Measurements from ENCODE around the gene KCNG2.
"Not testable (repeated sequence)": the region's sequence is repeated elsewhere in the genome, so short reads cannot be mapped to it uniquely, and the experiment has no call there.

Gene KCNG2

DNA sequence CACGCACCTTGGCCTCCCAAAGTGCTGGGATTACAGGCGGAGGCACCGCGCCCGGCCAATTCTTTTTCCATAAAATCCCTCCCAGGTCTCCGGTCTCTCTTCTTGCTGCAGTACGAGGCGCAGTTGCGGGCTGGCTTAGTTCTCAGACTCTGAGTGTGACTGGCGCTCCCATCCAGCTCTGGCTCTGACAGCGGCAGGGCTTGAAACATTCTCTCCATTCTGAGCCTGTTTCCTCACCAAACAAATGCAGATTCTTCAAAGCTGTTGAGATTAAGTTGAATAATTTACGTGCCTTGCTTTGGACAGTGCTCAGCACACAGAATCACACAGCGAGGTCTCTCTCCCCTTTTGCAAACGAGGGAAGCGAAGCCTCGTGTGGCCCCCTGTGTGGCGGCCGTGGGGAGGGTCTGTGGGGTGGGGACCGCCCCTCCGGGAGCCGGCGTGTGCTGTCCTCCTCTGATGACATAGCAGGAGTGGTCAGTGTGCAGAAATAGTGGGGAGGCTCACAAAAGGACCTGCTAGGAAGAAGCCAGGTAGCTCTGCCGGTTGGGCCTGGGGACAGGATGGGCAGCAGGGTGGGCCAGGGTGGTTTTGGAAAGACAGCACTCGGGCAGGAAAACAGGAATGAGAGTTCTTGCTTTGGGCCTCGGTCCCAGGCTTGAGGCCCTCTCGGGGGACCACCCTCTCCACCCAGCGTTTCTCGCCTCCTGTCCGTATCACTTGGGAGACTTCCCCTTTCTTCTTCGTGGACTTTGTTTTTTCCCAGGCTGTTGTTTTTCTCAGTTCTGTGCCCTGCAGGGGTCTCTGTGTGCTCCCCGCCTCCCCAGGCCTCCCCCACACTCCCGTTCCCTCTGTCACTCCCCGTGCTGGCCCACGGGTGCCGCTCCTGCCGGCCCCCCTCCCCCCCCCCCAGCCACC, 75.0 kb downstream of the KCNG2 start:
- DNase-seq, result no peak

DNA sequence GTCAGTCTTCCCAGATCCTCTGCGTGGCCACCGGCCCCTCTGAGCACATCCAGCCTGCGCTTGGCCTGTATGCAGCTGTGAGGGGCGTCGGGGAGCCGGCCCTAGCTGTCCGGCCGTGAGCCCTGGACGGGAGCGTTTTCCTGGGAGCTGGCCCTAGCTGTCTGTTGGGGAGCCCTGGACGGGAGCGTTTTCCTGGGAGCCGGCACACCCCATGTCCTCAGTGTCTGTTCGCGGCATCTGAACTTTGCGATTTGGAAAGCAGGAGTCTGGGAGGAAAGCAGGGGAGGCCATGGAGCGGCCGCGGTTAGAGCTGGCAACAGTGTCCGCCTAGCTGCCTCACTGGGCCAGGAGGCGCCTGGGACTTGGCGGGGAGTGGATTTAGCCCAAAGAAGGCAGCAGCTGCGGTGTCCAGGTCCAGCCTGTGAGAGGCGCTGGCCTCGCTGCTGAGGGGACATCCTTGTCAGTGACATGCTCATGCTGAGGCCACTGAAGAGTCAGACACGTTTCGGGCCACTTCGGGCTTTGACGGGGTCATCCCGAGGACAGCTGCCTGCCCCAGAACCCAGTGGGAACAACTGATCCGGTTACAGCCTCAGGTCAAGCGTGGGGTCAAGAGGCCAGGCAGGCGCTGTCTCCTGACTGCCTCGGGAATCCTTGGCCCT, 75.8 kb downstream of the KCNG2 start:
- DNase-seq, result no peak

DNA sequence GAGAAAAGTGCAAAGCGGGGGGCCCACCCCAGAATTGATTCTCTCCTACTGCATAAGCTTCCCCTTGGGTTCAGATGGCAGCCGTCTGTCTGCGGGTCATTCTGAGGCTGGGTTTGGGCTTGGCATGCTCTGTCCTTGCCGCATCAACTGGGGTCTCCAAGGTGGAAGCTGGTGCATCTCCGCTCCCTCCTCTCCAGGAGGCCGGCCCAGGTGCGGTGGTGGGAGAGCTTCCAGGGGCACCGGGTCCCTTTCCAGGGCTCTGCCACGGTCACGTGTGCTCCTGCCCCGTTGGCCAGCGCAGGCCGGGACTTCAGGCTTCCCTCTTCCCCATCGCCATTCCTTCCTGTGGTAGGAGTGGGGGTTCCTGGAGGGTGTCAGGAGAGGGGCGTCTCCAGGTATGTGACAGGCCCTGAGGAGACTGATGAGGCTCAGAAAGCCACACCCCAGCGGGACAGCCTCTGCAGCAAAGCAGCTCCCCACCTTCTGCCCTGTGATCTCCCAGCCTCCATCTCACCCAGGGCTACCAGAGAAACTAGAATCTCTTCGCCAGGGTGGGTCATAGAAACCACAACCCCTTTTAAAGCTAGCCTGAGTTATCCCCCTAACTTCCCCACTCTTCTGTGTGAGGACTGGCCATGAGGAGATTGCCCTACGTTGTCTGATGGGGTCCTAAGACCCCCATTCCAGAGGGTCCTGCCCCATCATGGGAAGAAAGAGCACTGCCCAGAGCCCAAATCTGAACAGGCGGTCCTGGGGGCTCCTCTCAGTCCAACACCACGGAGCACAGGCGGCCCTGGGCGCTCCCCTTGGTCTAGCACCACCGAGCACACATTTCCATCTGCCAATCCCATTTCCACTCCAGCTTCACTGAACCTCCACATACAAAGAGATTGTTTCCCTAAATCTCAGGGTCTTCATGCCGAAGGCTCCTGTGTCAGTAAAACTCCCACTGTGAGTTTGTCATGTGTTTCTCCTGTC, 77.1 kb downstream of the KCNG2 start:
- DNase-seq, result no peak

DNA sequence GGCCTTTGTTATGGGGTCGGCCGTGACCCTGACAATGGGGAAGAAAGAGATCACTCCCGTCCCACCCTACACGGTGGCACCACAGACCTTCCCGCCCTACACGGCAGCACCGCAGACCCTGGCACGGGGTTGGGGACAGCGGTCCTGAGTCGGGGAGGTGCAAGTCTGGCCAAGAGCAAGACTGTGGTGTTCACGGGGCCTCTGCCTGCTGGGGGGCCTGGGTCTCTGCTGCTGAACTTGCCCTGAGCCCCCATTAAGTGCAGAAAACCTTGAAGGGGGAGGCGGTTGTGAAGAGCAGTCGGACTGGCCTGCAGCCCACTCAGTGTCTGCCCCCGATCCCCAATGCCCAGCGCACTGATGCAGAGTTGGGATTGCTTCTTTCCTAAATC, 77.8 kb downstream of the KCNG2 start:
- no peak for DNase-seq

DNA sequence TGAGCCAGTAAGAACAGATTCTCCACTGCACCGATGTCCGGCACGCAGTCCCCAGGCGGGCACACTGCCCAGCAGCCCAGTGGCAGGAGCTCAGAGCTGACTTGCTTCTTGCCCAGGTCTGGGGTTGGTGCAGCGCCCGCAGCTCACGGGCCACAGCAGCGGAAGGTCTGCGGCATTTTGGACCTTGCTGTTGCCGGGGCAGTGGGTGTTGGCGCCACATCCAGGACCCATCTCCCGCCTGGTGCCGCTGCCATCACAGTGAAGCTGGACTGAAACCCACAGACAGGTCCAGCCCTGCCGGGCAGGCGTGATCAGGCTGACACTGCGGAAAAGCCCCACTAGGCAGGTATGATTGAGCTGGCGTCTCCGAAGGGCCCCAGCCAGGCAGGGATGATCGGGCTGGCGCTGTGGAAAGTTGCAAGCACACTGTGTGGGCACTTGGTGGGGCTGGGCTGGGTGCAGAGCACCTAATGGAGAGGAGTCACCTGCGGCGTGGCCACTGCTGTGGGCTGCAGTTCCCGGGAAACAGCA, 78.3 kb downstream of the KCNG2 start:
- no peak for DNase-seq

DNA sequence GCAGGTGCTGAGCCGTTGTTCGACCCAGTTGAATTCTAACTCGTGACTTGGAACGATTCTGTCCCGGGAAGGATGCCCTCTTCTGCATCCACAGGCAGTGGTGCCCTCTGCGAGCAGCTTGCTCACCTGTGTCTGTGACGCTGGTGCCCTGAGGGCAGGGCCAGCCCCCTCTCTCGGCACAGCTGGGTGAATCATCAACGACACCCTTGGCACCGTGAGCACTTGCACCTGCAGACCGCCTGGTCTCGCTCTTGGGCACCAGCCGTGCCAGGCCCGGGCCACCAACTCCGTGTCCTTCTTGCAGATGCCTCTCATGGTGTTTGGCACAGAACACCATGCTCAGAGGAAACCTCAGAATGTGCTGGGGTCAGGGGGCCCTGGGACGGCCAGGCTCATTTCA, 78.8 kb downstream of the KCNG2 start:
- DNase-seq, result no peak

DNA sequence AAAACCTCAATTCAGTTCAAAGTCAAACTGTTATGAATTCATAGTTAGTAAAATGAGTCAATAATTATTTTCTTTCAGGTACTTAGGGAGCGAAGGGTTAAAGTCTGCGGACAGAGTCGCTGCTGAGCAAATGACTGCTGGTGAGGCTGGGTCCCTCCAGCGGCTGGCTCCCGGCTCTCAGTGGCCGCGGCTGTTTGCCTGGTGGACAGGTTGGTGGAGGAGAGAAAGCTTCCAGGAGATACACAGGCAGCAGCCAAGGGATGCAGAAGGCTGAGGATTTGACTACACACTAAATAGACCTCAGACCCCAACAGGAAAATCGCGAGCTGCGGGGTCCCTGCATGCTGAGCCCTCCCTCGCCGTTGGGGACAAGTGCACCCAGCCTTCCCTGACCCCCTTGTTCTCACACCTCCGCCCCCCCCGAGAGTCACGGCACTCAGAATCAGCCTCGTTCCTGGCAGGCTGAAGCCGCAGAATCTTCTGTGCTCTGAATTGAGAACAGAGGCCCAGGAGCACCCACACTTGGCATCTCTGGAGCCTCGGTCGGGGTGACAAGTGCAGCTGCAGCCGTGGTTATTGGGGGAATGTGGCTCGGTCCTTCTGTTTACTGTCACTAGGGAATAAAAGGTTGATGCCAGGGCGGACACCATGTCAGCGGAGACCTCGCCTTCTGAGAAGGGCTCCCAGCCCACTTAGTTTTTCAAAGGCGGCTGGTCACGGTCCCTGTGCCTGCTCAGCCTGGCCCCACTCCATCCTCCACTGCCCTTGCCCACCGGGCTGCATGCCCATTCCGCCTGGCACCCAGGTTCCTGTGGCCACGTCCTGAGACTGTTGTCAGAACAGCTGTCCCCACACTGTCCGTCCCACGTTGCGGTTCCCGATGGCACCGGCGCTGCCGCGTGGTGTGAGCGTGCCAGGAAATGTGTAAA, 79.7 kb downstream of the KCNG2 start:
- DNase-seq, result no peak

DNA sequence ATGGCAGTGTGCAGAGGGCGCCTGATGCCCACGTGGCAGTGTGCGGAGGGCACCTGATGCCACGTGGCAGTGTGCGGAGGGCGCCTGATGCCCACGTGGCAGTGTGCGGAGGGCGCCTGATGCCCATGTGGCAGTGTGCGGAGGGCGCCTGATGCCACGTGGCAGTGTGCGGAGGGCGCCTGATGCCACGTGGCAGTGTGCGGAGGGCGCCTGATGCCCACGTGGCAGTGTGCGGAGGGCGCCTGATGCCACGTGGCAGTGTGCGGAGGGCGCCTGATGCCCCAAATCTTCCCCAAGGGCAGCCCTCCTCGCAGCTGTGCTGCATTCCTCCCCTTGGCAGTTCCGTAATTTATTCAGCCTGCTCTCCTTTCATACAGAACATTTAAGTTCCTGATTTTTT, 80.5 kb downstream of the KCNG2 start:
- DNase-seq, result not testable (repeated sequence)

DNA sequence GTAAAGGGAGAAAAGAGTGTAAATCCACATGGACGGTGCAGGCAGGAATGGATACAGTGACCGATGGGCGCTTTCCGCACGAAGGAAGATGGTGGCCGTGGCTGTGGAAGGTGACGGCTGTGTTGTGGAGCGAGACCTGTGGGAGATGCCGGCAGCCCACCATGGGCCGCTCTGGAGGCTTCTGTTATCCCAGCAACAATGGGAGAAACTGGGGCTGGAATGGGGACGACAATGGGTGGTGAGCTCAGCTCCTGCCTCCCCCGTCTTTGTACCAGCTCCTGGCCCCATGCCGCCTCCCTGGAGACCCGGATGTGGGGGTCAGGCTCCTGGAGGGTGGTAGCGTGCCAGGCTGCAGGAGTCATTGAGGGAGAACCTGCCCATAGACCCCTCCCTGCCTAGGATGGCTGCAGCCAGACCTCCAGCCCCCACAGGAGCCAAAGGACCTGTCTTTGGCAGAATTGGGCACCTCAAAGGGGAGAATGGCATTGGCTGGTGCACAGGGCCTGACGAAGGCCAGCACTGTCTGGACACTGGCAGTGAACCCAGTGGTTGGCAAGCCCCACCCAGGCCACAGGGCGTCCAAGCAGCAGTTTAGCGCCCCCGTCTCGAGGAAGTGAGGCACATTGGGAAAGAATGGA, 81.1 kb downstream of the KCNG2 start:
- no peak for DNase-seq

DNA sequence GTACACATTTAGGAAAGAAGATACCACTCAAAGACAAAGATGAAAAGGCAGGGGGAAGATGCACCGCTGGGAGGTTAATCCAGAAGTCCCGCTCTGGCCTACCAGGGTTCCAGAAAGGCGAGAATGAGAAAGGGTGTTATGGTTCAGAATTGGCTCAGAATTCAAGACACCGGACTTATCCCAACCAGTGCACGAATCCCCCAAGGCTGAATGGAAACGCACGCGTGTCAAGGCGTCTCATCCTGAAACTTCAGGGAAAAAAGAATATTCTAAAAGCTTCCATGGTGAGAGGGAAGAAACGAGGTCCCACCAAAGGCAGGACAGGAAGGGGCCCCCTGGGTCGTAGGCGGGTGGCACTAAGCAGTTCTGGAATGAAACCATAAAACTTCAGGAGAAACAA, 81.8 kb downstream of the KCNG2 start:
- DNase-seq, result no peak

DNA sequence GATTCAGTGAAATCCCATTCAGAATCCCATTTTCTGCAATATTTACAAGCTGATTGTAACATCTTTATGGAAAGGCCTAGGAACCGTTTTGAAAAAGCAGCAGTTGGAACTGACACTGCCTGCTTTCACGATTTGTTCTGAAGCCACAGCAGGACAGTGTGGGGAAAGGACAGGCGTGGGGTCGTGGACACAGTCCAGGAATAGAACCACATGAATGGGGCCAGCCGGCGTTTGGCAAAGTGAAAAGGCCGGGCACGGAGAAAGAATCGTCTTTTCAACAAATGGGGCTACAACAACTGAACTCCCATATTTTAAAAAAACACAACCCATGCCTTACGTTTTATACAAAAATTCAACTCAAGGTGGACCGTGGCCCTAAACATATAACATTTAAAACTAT, 84.0 kb downstream of the KCNG2 start:
- DNase-seq, result no peak

DNA sequence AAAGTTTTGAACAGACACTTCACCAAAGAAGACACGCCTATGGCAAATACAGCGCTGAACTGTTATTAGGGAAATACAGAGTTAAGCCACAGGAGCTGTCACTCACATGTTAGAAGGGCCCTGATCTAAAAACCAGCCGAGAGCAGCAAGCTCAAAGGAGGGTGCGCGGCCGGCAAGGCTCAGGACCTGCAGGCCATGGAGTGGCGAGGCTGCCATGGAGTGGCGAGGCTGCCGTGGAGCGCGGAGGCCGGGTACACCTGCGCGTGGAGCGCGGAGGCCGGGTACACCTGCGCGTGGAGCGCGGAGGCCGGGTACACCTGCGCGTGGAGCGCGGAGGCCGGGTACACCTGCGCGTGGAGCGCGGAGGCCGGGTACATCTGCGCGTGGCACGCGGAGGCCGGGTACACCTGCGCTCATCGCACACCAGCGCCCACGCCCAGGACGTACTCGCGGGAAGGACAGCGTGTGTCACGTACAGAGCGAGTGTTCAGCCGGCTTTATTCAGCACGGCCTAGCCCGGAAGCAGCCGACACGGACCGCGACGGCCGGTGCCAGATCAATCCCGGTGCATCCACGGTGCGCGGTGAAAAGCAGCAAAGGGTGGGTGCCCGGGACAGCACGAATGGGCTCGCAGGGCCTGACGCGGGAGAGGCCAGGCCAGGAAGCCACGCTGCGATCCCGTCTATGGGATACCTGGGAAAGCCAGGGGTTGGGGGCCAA, 84.9 kb downstream of the KCNG2 start:
- no peak for DNase-seq

DNA sequence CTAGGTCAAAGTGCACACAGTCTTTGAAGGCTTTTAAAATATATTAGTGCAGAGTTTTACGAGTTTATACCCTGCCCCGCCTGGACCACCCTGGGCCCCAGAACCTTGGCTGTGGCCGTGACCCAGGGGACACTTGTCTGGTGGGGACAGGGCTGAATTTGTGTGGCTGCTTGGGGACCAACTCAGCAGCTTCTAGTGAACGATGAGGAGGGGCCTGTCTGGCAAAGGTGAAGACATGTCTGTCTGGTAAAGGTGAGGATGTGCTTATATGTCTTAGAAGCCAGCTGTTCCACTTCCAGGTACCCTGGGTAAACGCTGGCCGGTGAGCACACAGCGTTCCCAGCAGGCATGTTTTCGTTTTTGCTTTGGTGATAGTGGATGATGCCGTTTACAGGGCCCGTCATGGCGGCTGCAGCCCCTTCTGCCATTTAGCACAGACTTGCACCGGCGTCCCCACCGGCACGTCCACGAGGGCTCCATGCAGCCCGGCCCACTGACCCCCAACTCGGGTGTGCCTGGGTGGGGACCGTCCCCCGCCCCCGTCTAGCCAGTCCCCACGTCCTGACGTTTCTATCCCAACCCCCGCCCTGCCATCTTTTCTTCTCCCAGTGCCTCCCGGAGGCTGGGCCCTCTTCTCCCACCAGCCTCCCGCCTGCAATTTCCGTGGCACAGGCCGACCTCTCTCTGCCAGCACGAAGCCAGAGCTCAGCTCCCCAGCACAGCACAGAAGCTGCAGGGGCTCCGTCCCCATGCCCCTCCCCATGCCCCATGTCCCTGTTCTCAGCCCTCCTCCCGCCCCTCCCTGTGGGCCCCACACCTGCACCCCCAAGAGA, 85.9 kb downstream of the KCNG2 start:
- no peak for DNase-seq

DNA sequence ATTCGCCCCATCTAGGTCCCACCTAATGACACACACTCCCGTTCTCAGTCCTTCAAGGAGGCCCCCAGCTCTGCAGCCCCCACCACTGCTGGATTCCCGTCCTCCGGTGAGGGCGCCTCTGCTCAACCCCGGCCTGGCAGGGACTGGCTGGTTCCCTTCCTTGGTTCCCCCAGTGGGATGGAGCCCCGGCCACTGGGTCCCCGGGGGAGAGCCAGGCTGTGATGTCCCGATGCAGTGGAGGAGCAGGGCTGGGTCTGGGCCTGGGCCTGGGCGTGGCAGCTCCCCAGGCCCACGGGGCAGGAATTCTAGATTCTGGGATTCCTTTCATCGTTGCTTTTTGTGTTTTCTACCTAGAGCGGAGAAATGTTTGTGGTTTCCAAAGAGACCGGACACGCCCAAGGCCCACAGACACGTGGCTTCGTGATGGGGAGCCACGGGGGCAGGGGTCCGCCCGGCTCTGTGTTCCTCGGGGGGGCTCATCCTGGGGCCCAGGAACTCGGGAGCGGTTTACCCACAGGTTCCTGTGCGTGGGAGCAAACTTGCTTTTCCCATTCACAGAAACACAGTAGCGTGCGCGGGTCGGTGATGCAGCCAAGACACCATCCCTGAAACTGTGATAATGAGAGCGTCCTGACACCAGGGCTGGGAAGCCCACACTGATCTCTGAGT, 86.7 kb downstream of the KCNG2 start:
- DNase-seq, result no peak

DNA sequence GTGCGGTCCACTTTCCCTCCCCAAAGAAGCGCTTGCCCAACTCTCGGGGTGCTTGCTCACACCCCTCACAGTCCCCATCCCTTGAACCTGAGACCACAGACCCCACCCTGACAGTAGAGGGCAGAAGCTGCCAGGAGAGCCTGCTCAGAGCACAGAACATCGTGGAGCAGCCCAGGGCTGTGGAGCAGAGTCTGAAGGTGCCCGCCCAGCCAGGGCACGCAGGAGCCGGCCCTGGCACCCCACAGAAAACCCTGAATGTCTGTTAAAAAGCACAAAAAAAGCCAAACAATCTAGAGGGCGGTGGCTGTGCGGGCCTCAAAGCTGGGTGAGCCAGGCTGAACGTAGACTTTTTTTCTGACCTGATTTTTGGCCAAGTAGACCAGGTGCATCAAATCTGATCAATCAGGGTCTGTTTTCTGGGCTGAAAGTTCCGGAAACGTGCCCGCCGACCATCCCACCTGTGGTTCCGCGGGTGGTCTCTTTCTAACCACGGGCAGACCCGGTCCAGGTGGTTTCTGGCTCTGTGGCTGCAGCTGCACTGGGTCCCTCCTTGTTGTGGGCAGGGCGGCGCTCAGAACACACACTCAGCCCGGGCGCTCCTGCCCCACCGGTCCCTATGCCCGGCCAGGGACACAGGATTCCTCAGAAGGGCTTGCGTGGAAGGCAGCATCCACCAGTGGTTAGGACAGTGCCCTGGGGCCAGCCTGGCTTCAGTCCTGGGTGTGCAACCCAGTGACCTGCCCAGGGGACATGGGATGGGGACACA, 87.4 kb downstream of the KCNG2 start:
- no peak for DNase-seq

DNA sequence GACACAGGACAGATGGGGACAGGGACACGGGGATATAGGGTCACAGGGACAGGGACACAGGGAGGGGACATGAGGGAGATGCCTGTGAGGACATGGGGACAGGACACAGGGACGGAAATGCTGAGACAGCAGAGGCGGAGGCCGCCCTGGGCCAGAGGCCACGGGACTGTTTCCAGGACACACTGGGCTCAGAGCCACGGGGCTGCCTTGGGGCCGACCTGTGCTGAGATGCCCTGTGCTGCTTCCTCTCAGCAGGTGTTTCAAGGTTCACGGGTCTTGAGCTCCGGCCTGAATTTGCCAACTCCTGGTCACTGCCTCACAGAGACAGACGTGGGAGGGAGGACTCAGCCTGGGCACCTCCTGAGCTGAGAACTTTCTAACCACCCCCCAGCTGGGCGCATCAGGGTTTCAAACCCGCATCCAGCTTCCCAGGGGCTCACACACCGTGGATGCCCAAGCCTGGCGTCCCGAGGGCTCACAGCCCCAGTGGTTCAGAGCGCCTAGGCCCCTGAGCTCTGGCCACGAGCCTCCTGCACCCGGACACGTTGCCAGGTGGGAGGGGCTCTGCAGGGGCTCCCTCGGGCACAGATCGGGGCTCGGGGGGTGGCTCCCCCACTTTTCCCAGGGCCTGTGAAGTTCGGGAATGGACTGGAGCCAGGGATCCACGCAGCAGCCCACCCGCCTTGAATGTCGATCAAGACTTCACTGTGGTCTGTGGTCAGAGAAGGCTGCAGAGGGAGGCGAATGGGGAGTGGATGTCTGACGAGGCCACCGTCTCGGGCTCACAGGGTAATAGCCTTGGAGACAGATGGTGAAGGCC, 89.7 kb downstream of the KCNG2 start:
- no peak for DNase-seq

DNA sequence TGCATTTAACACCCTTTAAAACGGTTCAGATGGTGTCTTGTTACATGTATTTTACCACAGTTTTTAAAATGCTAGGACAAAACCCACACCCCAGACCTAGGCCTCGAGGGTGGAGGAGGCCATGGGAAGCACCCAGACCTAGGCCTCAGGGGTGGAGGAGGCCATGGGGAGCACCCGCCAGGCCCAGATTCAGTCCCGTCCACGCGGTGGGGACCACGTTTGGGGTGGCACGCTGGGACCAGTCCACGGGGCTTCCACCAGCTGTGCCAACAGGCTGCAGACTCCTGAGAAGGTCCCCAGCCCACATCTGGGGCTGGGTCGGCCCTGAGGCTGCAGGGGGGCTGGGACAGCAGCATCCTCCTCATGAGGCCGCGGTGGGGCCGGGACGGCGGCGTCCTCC, 90.3 kb downstream of the KCNG2 start:
- no peak for DNase-seq
